ENCODE data around the gene ITGB5.
"Not testable (repeated sequence)": the region's sequence is repeated elsewhere in the genome, so short reads cannot be mapped to it uniquely, and the experiment has no call there.

ITGB5 gene

GRCh38 chr3:124783696-124784095 lies 103.5 kb downstream of the ITGB5 start:
- Histone ChIP-seq H3K9me2 (ENCODE audit: low read depth, low read length) (no peaks in the 10 kb centered on the region), H2AFZ (ENCODE audit: low read length) (no peak overlapping the region), H3K4me1 (ENCODE audit: insufficient read depth, low read length, severe bottlenecking) (no peaks in the 10 kb centered on the region), H4K20me1 (ENCODE audit: insufficient read depth, low read length) (no peaks in the 10 kb centered on the region), H3K9me3 (ENCODE audit: low read length) (no peaks in the 10 kb centered on the region), H3K9ac (ENCODE audit: low read length) (no peak overlapping the region), H3K4me3 (ENCODE audit: low read depth, low read length, poor library complexity, severe bottlenecking) (no peak overlapping the region), H3K79me2 (ENCODE audit: insufficient read depth, low read length) (no peaks in the 10 kb centered on the region), H3K27ac (ENCODE audit: low read depth, low read length, poor library complexity, severe bottlenecking) (no peak overlapping the region), H3F3A (ENCODE audit: insufficient read depth, low read length) (no peaks in the 10 kb centered on the region), H3K27me3 (ENCODE audit: insufficient read depth, low read length) (0 out of 2 replicates have a peak, but pooled peaks cover 4% of the 10 kb centered on the region), H3K36me3 (ENCODE audit: insufficient read depth, low read length) (no peaks in the 10 kb centered on the region), H3K4me2 (ENCODE audit: low read length) (no peak overlapping the region)
- TF ChIP-seq, protein P1, sequence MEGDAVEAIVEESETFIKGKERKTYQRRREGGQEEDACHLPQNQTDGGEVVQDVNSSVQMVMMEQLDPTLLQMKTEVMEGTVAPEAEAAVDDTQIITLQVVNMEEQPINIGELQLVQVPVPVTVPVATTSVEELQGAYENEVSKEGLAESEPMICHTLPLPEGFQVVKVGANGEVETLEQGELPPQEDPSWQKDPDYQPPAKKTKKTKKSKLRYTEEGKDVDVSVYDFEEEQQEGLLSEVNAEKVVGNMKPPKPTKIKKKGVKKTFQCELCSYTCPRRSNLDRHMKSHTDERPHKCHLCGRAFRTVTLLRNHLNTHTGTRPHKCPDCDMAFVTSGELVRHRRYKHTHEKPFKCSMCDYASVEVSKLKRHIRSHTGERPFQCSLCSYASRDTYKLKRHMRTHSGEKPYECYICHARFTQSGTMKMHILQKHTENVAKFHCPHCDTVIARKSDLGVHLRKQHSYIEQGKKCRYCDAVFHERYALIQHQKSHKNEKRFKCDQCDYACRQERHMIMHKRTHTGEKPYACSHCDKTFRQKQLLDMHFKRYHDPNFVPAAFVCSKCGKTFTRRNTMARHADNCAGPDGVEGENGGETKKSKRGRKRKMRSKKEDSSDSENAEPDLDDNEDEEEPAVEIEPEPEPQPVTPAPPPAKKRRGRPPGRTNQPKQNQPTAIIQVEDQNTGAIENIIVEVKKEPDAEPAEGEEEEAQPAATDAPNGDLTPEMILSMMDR (IDR thresholded peaks at IDR 0.05; ENCODE audit: low read length): no peak
- no peak for TF ChIP-seq EZH2 (IDR thresholded peaks at IDR 0.05; ENCODE audit: borderline replicate concordance, low read length)

GRCh38 chr3:124782377-124782712 lies 104.8 kb downstream of the ITGB5 start:
- H3K36me3 ChIP-seq (ENCODE audit: insufficient read depth, low read length); H3K9me3 ChIP-seq (ENCODE audit: low read length); H3K27ac ChIP-seq (ENCODE audit: low read depth, low read length, poor library complexity, severe bottlenecking); H3K9me2 ChIP-seq (ENCODE audit: low read depth, low read length); H3K4me3 ChIP-seq (ENCODE audit: low read depth, low read length, poor library complexity, severe bottlenecking); H3K4me2 ChIP-seq (ENCODE audit: low read length); H2AFZ ChIP-seq (ENCODE audit: low read length); H3K79me2 ChIP-seq (ENCODE audit: insufficient read depth, low read length); H4K20me1 ChIP-seq (ENCODE audit: insufficient read depth, low read length); H3K27me3 ChIP-seq (ENCODE audit: insufficient read depth, low read length); H3K9ac ChIP-seq (ENCODE audit: low read length); H3F3A ChIP-seq (ENCODE audit: insufficient read depth, low read length); H3K4me1 ChIP-seq (ENCODE audit: insufficient read depth, low read length, severe bottlenecking): not testable (repeated sequence)

DNA sequence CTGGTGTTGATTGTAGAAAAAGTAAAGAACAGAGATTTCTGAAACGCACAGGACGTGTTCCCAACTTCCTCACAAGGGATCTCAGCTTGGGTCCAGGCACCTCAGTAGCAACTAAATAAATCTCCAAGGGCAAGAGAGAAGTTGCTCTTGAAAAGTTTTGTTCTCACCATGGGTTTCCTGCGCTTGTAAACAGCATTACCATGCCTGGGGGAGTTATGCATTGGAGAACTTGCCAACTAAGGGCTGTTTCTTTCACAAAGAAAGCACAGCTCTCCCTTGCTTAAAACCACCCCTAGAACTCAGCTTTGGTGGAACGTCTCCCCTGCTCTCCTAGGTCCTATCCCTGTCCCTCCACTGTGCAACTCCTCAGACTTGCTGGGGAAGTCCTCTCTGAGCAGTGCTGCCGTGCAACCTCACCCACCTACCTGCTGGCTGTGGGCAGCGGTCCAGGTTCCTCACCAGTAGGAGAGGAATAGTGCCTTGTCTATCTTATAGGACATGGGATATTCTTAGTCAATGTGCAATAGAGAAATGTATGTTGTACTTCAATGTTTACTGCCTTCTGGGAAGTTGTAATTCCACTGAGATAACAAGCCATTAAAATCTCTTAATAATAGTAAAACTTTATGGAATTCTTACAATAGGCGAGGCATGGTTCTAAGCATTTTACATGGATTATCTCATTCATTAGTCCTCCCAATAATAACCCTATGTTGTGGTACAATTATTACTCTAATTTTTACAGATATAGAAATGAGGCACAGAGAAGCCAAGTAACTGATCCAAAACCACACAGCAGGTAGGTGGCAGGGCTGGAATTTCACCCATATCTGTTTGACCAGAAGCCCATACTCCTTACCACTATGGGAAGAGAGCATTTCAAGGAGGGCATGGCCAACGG lies 105.4 kb downstream of the ITGB5 start:
- Histone ChIP-seq H3K9ac (ENCODE audit: low read length) (no peak overlapping the region), H3K4me2 (ENCODE audit: low read length) (no peak overlapping the region), H3K27me3 (ENCODE audit: insufficient read depth, low read length) (0 out of 2 replicates have a peak, but pooled peaks cover 4% of the 10 kb centered on the region), H3K4me3 (ENCODE audit: low read depth, low read length, poor library complexity, severe bottlenecking) (no peak overlapping the region), H3F3A (ENCODE audit: insufficient read depth, low read length) (no peaks in the 10 kb centered on the region), H3K79me2 (ENCODE audit: insufficient read depth, low read length) (no peaks in the 10 kb centered on the region), H2AFZ (ENCODE audit: low read length) (no peak overlapping the region), H3K9me3 (ENCODE audit: low read length) (no peaks in the 10 kb centered on the region), H3K36me3 (ENCODE audit: insufficient read depth, low read length) (no peaks in the 10 kb centered on the region), H3K4me1 (ENCODE audit: insufficient read depth, low read length, severe bottlenecking) (no peaks in the 10 kb centered on the region), H4K20me1 (ENCODE audit: insufficient read depth, low read length) (no peaks in the 10 kb centered on the region), H3K27ac (ENCODE audit: low read depth, low read length, poor library complexity, severe bottlenecking) (no peak overlapping the region), H3K9me2 (ENCODE audit: low read depth, low read length) (no peaks in the 10 kb centered on the region)
- TF ChIP-seq, protein P1 (IDR thresholded peaks at IDR 0.05; ENCODE audit: low read length): no peak
- TF ChIP-seq EZH2 (IDR thresholded peaks at IDR 0.05; ENCODE audit: borderline replicate concordance, low read length): no peak

All from OCI-LY1 (cell line).